GM12873 (cell line): Measurements from ENCODE around the gene USP49.

ENCODE experiments used
- TF ChIP-seq, protein P1 (sequence below): IDR thresholded peaks from 2 replicates; pipeline ENCODE4 v1.5.1; 2012; ENCODE audit warnings: low read depth, mild to moderate bottlenecking, moderate library complexity, low read length, control low read depth; ENCODE audit not compliant: insufficient read depth; ENCODE audit errors: missing control alignments

USP49 gene

DNA sequence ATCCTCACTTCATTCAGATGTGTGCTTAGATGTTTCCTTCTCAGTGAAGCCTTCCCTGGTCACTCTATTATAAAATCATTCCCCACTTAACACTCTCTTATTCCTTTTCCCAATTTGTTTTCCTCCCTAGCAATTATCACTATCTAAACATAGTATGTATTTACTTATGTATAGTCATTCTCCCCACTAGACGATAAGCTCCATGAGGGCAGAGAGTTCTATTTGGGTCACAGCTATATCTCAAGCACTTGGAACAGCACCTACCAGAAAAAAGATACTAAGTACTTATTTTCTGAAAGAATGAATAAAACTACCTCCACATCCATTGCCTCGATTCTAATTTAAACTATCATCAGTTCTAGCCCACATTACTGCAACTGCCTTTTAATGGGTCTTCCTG, 36.5 kb downstream of the USP49 start:
- TF ChIP-seq, protein P1, sequence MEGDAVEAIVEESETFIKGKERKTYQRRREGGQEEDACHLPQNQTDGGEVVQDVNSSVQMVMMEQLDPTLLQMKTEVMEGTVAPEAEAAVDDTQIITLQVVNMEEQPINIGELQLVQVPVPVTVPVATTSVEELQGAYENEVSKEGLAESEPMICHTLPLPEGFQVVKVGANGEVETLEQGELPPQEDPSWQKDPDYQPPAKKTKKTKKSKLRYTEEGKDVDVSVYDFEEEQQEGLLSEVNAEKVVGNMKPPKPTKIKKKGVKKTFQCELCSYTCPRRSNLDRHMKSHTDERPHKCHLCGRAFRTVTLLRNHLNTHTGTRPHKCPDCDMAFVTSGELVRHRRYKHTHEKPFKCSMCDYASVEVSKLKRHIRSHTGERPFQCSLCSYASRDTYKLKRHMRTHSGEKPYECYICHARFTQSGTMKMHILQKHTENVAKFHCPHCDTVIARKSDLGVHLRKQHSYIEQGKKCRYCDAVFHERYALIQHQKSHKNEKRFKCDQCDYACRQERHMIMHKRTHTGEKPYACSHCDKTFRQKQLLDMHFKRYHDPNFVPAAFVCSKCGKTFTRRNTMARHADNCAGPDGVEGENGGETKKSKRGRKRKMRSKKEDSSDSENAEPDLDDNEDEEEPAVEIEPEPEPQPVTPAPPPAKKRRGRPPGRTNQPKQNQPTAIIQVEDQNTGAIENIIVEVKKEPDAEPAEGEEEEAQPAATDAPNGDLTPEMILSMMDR = no peak

DNA sequence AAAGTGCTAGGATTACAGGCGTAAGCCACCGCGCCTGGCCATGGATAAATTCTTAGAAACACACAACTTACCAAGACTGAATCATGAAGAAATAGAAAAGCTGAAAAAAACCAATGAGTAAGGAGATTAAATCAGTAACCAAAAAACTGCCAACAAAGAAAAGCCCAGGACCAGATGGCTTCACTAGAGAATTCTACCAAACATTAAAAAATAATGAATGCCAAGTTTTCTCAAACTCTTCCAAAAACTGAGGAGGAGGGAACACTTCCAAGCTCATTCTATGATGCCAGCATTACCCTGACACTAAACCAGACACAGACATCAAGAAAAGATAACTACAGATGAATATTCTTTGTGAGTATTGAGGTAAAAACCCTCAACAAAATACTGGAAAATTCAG, 44.3 kb downstream of the USP49 start:
- TF ChIP-seq, protein P1 = no peak

DNA sequence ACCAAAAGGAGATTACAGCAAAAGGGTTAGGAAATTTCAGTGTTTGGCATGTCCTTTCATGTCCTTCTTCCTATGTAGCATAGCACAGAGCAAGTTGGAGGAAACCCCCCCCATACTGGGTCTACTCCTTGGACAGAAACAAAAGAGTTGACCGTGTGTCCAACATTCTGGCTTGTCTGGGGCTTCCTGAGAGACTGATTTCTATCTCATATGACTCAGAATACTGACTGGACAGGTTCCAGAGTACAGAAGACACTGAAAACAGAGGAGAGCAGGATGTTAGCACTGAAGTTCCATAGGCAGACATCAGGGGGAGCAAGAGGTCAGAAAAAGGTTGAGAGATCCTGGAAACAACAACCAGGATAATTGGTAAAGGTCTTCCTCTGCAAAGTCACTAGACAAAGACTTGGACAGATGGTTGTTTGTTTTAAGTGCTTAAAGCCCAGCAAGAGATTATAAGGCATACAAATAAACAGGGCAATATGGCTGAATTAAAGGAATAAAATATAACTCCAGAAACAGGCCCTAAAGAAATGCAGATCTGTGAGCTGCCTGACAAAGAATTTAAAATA, 48.4 kb downstream of the USP49 start:
- TF ChIP-seq, protein P1 = peak; percentile 88

DNA sequence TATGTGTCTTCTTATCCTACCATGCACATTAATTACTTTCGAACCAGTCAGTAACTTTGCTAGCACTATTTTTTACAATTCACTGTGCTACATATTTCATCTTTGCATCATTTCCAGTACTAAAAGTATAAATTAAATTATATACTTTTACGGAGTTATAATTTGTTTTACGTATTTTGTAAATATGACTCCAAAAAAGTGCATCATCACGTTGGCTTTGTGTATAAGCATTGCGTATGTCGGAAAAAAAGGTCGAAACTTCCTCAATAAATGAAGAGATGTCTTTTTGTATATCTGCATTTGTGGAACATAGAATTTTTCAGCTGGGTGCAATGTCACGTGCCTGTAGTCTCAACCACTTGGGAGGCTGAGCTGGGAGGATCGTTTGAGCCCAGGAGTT, 52.0 kb downstream of the USP49 start:
- TF ChIP-seq, protein P1 = no peak

DNA sequence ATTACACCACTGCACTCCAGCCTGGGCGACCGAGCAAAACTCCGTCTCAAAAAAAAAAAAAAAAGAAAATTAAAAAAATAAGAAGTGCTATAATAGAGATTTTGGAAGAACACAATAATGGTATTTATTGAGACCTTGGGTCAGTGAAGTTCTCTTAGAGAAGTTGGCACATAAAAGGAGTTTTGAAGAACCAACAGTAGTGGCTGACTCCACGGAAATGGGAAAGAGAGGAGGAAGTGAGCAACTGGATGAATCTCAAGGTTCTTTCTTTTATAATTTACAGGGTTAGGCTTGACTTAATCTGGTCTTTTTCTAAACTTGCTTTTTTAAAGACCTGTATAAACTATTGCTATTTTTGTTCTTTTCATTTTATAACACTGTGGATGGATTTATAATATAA, 54.8 kb downstream of the USP49 start:
- TF ChIP-seq, protein P1 = no peak

DNA sequence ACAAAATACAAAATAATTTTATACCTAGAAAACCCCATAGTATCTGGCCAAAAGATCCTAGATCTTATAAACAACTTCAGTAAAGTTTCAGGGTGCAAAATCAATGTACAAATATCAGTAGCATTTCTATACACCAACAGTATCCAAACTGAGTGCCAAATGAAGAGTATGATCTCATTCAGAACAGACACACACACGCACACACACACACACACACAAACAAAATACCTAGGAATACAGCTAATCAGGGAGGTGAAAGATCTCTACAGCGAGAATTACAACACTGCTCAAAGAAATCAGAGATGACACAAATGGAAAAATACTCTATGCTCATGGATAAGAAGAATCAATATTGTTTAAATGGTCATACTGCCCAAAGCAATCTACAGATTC, 58.5 kb downstream of the USP49 start:
- TF ChIP-seq, protein P1 = no peak

DNA sequence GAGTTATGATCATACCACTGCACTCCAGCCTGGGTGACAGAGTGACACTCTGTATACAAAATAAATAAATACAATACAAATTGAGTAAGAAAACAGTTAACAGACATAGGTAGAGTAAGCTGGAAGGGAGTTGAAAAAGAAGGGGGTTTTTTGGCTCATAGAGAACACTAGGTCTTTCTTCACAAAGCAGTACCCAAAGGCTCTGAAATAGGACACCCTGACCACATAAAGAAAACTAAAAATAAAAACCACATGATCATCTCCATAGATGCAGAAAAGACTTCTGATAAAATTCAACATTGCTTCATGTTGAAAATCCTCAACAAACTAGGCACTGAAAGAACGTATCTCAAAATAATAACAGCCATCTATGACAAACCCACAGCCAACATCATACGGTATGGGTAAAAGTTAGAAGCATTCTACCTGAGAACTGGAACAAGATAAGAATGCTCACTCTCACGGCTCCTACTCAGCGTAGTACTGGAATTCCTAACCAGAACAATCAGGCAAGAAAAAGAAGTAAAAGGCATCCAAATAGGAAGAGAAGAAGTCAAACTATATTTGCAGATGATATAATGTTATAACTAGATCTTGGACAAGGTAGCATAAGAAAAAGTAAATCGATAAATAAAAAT, 59.0 kb downstream of the USP49 start:
- TF ChIP-seq, protein P1 = no peak
